8988T (cell line): ENCODE data around the gene OR13C5.
"Not testable (repeated sequence)": the region's sequence is repeated elsewhere in the genome, so short reads cannot be mapped to it uniquely, and the experiment has no call there.

Experiments
- DNase-seq: peaks from one replicate; pipeline ENCODE4 v3.0.0; 2011

OR13C5 gene

GRCh38 chr9:104599313-104599712 lies at the start of gene OR13C5:
Gene OR13C5 (minus strand): TSS chr9:104599413. CDS start chr9:104599413, 0 bp downstream.
- DNase-seq = not testable (repeated sequence)

GRCh38 chr9:104635456-104635855 lies 36.2 kb upstream of the OR13C5 start:
- no peak for DNase-seq

- no peak for DNase-seq
Observed at GRCh38 chr9:104633976-104634520, 34.8 kb upstream of the OR13C5 start.

- not testable (repeated sequence) for DNase-seq
Observed at GRCh38 chr9:104625964-104626363, 26.8 kb upstream of the OR13C5 start.

GRCh38 chr9:104618104-104618503 lies 18.9 kb upstream of the OR13C5 start, which contains the start of gene OR13C9:
Gene OR13C9 (minus strand): TSS chr9:104618204. CDS start chr9:104618204, 0 bp downstream.
- DNase-seq = no peak

GRCh38 chr9:104617418-104617817 lies 18.2 kb upstream of the OR13C5 start:
- no peak for DNase-seq

DNA sequence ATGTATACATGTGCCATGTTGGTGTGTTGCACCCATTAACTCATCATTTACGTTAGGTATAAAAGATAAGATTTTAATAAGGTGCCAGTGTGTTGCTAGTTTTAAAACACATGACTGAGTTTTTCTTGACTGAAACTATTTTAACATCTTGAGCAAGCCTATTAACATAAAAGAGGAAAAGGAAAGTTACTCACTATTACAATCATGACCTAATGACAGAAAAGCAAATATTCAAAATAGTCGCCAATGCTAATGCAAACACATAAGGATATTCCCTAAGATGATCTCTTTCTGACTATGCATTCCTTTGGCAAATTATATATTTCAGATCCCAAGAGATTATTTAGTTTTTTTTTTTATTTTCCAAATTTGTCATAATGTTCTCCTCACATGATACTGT lies 12.0 kb upstream of the OR13C5 start:
- DNase-seq = no peak

- DNase-seq = no peak
Observed at GRCh38 chr9:104608336-104608735, 9.1 kb upstream of the OR13C5 start.

GRCh38 chr9:104606152-104606551 lies 6.9 kb upstream of the OR13C5 start:
- no peak for DNase-seq

DNA sequence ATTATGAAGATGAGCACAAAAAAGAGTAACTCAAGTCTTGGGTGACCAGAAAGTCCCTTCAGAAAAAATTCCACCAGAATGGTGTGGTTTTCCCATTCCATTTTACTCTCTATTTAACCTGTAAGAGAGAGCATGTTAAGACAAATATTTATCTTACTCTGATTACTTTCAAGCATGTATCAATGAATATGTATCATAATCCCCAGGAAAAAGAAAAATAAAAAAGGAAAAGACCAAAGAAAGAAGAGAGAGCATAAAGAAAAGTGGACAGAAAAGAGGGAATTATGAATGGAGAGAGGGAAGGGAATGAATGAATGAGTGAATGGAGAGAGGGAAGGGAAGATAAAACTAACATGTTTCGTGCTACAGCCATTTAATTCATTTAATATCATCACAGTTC lies 6.3 kb upstream of the OR13C5 start, which contains the start of gene OR13C2:
TSS of gene OR13C2 (minus strand) at position 101 of the 400 bp plus-strand sequence. CDS start at position 101, 0 bp downstream.
- not testable (repeated sequence) for DNase-seq

DNA sequence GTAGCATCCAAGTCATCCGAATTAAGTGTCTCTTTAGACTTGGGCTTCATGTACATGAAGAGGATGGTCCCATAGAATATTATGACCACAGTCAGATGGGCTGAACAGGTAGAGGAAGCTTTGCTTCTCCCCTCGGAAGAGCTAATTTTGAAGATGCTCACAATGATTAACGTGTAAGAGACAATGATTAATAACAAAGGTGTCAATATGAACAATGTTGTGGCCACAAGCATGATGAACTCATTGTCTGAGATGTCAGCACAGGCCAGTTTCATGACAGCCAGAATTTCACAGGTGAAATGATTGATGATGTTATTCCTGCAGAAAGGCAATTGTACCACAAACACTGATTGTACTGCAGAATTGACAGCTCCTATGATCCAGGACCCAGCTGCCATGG lies 5.6 kb upstream of the OR13C5 start:
- DNase-seq = no peak

DNA sequence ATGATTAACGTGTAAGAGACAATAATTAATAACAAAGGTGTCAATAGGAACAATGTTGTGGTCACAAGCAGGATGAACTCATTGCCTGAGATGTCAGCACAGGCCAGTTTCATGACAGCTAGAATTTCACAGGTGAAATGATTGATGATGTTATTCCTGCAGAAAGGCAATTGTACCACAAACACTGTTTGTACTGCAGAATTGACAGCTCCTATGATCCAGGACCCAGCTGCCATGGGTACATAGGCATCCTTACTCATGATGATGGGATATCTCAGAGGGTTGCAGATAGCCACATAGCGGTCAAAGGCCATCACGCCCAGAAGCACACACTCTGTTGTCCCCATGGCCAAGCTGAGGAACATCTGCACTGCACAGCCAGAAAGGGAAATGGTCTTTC lies 464 bp downstream of the OR13C5 start:
- not testable (repeated sequence) for DNase-seq

DNA sequence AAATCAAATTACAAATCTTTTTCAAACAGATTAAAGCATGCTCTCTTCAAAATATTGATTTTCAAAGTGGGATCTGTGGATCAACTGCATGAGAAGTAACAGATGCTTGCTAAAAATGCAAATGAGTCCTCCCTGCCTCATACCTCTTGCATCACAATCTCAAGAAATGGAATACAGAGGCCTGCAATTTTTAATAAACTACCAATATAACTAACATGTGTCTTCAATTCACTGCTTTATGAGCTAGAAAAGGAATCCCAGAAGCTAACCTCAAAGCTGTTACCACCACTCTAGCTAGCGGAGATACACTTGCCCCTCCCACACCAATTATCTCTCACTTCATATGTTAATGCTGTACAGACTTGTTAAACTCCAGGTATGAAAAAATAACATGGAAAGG lies 9.6 kb downstream of the OR13C5 start:
- no peak for DNase-seq

DNA sequence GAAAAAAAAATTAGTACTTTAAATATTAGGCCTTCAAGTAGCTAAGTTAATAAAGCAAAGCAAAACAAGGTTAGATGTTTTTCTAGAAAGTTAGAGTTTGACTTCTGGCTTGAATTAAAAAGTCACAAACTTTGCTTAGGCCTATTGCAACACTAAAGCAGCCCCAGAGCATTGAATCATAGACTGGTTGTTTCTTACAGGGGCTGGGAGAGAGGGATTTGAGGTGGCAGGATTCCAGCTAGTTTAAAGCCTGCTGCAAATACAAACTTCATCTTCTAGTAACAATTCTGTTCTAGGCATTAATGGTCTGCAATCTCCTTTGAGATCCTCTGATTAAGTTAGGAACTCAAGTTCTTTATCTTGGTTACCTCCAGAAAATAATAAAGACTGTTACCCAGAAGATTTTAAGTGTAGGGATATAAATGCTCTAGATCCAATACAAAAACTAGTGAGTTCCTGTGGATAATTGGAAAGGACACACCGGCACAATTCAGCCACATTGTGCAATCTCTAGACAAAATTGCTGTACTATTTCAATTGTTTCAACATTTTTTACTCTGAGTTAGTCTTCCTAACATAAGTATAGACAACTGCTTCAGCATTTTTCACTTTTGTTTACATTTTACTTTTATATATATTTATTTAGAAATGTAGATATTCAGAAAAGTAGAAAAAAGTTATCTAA lies 12.6 kb downstream of the OR13C5 start:
- no peak for DNase-seq

DNA sequence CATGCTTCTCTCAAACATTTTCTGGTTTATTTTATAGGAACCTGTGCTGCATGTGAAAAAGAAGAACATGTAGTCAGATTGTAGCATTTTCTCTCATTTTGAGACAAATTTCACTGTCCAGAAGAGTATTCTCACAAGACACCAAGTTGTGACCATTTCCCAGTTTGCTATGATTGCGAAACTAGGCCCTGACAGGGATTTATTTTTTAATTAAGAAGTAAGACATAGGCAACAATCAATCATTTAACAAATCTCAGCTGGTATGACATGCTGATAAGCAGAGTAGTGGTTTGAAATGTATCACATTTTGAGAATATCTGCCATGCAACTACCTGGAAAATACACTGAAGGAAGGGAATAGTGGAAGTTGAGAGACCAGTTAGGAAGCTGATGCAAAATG lies 18.7 kb downstream of the OR13C5 start:
- DNase-seq = no peak

DNA sequence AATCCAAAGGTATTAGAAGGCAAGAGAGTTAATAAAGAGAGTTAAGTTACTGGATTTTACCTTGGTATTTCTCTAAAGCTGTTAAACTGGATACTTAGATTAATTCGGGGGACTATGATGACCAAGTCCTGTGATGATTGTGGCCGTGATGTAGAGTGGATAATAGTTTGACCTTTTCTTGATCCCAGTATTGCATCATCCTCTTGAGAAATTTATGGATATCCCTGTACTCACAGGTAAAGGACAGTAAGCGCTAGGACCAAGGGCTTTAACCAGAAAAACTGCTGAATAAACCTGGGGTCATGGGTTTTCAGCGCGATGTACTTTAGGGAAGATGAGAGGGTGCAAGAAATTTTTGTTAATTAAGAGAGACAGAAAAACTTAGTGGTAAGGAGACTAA lies 21.9 kb downstream of the OR13C5 start:
- DNase-seq = no peak

GRCh38 chr9:104575456-104575855 lies 23.8 kb downstream of the OR13C5 start:
- DNase-seq = no peak

- no peak for DNase-seq
Observed at GRCh38 chr9:104572612-104573011, 26.6 kb downstream of the OR13C5 start.

DNA sequence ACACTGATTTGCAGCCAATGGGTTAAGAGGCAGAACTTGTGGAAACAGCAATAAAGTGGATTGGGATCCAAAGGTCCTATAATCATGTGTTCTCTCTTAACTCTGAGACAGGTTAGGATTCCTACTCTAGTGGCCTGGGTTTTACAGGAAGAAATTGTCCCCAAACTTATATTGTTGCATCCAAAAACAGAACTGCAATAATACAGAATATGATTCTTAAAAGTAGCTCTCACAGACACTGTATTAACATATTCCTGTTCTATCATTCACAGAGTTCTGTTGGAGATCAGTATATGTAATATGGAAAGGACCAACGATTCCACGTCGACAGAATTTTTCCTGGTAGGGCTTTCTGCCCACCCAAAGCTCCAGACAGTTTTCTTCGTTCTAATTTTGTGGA lies 30.3 kb downstream of the OR13C5 start, which contains the start of gene OR13C8:
TSS of gene OR13C8 (plus strand) at position 301 of the 400 bp plus-strand sequence. CDS start at position 301, 0 bp downstream.
- DNase-seq = no peak

GRCh38 chr9:104564358-104564757 lies 34.9 kb downstream of the OR13C5 start:
- no peak for DNase-seq

DNA sequence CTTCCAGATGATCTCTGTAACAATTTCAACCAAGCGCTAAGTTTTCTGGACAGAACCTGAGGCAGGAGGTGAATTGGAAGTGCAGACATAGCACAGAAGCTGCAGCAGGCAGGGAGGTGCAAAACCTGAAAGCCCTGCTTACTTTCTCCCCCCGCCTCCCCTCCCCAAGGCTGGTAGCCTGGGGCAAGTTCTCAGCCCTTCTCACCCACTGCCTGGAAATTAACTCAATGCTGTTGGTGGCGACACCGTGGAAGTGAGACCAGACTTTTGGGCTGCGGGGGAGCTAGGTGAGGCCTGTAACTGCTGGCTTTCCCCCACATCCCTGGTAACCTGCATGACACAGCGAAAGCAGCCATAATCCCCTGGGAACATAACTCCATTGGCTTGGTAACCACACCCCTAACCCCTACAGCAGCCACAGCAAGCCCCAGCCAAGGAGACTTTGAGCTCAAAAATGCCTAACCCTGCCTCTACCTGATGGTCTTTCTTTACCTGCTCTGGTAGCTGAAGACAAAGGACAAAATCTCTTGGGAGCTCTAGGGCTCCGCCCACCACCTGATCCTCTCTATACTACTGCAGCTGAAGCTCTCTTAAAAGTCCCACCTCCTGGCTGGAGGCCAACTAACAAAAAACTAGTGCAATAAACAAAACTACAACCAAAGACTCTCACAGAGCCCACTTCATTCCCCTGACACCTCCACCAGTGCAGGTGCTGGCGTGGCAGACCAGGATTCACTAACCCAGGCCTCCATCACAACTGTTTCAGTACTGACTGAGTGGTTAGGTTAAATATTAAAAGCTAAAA lies 42.2 kb downstream of the OR13C5 start:
- DNase-seq = no peak

GRCh38 chr9:104555521-104555920 lies 43.7 kb downstream of the OR13C5 start:
- DNase-seq = no peak

GRCh38 chr9:104553261-104553660 lies 46.0 kb downstream of the OR13C5 start:
- DNase-seq = no peak
